Measurements from ENCODE around the gene HNRNPUL1. TPM values are rescaled to one million over a fixed set of nuclear protein-coding genes. Genes with fewer than 3 reads are reported as not detected.

HNRNPUL1 gene
- total and polyA plus RNA-seq, 3 donors from 2014 or later = 192 to 230 (median 197) TPM

- intact Hi-C loops (cut with DNase I; ENCODE audit: low total_unique reads) = no loop called here
- Histone ChIP-seq H3K36me3 (ENCODE audit: low read depth, missing control alignments) (no peaks in the 10 kb centered on the region), H3K4me3 (no peak overlapping the region), H3K4me1 (peaks cover 33% of the 10 kb centered on the region), H3K27ac (peak overlapping the region; percentile 8 to 81), H3K27me3 (no peaks in the 10 kb centered on the region), H3K9me3 (no peaks in the 10 kb centered on the region)
- TF ChIP-seq POLR2A (IDR thresholded peaks at IDR 0.05) (no peak), CTCF (IDR thresholded peaks at IDR 0.05) (no peak)
- 93% methylated on average over 6 of the region's 6 CpGs for WGBS, 2 donors
- no peak for DNase-seq
These were observed 36.4 kb downstream of the HNRNPUL1 start for GRCh38 chr19:41300555-41300954.

GRCh38 chr19:41302624-41303351, 38.6 kb downstream of the HNRNPUL1 start:
- no peak overlapping the region for H3K4me3 ChIP-seq
- WGBS, 2 donors = 83 to 85% methylated on average over 19 to 21 of the region's 21 CpGs
- TF ChIP-seq POLR2A (IDR thresholded peaks at IDR 0.05) = no peak
- no peak for TF ChIP-seq CTCF (IDR thresholded peaks at IDR 0.05)
- intact Hi-C loops (cut with DNase I; ENCODE audit: low total_unique reads) = no loop called here
- no peak overlapping the region for H3K27ac ChIP-seq
- no peaks in the 10 kb centered on the region for H3K36me3 ChIP-seq (ENCODE audit: low read depth, missing control alignments)
- H3K4me1 ChIP-seq = peaks cover 21% of the 10 kb centered on the region
- DNase-seq = no peak
- no peaks in the 10 kb centered on the region for H3K9me3 ChIP-seq
- H3K27me3 ChIP-seq = no peaks in the 10 kb centered on the region

- H3K27me3 ChIP-seq = no peaks in the 10 kb centered on the region
- peaks cover 20% of the 10 kb centered on the region for H3K4me1 ChIP-seq
- intact Hi-C loops (cut with DNase I; ENCODE audit: low total_unique reads) = no loop called here
- H3K9me3 ChIP-seq = no peaks in the 10 kb centered on the region
- no peak overlapping the region for H3K4me3 ChIP-seq
- DNase-seq = no peak
- no peak overlapping the region for H3K27ac ChIP-seq
- no peak for TF ChIP-seq CTCF (IDR thresholded peaks at IDR 0.05)
- no peak for TF ChIP-seq POLR2A (IDR thresholded peaks at IDR 0.05)
- no peaks in the 10 kb centered on the region for H3K36me3 ChIP-seq (ENCODE audit: low read depth, missing control alignments)
- WGBS, 2 donors = 89 to 93% methylated on average over 6 to 14 of the region's 14 CpGs
These were observed 39.8 kb downstream of the HNRNPUL1 start for GRCh38 chr19:41303954-41304353.

GRCh38 chr19:41304706-41305483, 40.7 kb downstream of the HNRNPUL1 start:
- H3K9me3 ChIP-seq = no peaks in the 10 kb centered on the region
- H3K27me3 ChIP-seq = no peaks in the 10 kb centered on the region
- no peaks in the 10 kb centered on the region for H3K36me3 ChIP-seq (ENCODE audit: low read depth, missing control alignments)
- DNase-seq = no peak
- no peak for TF ChIP-seq CTCF (IDR thresholded peaks at IDR 0.05)
- no peak for TF ChIP-seq POLR2A (IDR thresholded peaks at IDR 0.05)
- H3K4me1 ChIP-seq = peaks cover 21% of the 10 kb centered on the region
- 82 to 84% methylated on average over 4 of the region's 4 CpGs for WGBS, 2 donors
- H3K27ac ChIP-seq = no peak overlapping the region
- H3K4me3 ChIP-seq = no peak overlapping the region
- intact Hi-C loops (cut with DNase I; ENCODE audit: low total_unique reads) = loop anchor here (5.0 kb wide), 1 partner anchor 38 kb away; no protein-coding TSS in a partner anchor
